B cell (primary cell): Measurements from ENCODE around the gene AMER3.

Experiments
- CTCF ChIP-seq: fragments of 200-600 bp; IDR thresholded peaks from one replicate; pipeline ENCODE4 v1.8.0; 2022; ENCODE audit warnings: antibody characterized with exemption, mild to moderate bottlenecking
- EZH2 ChIP-seq: IDR thresholded peaks from 2 replicates; pipeline ENCODE4 v1.6.1; 2012; ENCODE audit warnings: borderline replicate concordance, low read depth, mild to moderate bottlenecking, moderate library complexity, low read length; ENCODE audit not compliant: insufficient read depth, poor library complexity, severe bottlenecking

GRCh38 chr2:130756874-130757668 is 1.7 kb downstream of the AMER3 start:
- TF ChIP-seq EZH2, result no peak
- TF ChIP-seq CTCF, result no peak
